CD14-positive monocyte (primary cell): Measurements from ENCODE around the gene GRK4. TPM values are rescaled to one million over a fixed set of nuclear protein-coding genes. Genes with fewer than 3 reads are reported as not detected.

Experiments
- DNase-seq, 3 donors: peaks; one replicate each; pipeline ENCODE4 v3.0.0-alpha.2; 2011 to 2022
- H2AFZ ChIP-seq: 2 replicates; pipeline ENCODE4 v1.6.0; 2012; ENCODE audit warnings: mild to moderate bottlenecking, low read depth, low read length, inconsistent platforms; ENCODE audit not compliant: insufficient read depth, poor library complexity, severe bottlenecking
- H3K27ac ChIP-seq, 2 donors: 1 replicate in 1 of 2; 2 replicates in 1 of 2; pipeline ENCODE4 v1.5.1; 2012 to 2013; ENCODE audit warnings: low read length in 2 of 2, control low read depth in 1 of 2, inconsistent platforms in 1 of 2, low read depth in 1 of 2, mild to moderate bottlenecking in 1 of 2
- H3K27me3 ChIP-seq, 2 donors: one replicate each; pipeline versions ENCODE4 v1.6.0 to v1.6.1; 2011 to 2013; ENCODE audit warnings: low read length in 2 of 2; ENCODE audit not compliant: control insufficient read depth in 2 of 2, insufficient read depth in 2 of 2
- H3K36me3 ChIP-seq, 2 donors: replicated peaks in 1 of 2; 1 replicate in 1 of 2; 2 replicates in 1 of 2; pipeline versions ENCODE4 v1.5.1 to v1.6.1; 2012 to 2013; ENCODE audit warnings: low read length in 2 of 2, control low read depth in 1 of 2, inconsistent platforms in 1 of 2, mild to moderate bottlenecking in 1 of 2; ENCODE audit not compliant: insufficient read depth in 2 of 2, control insufficient read depth in 1 of 2
- H3K4me1 ChIP-seq, 2 donors: 1 replicate in 1 of 2; 2 replicates in 1 of 2; pipeline versions ENCODE4 v1.5.1 to v1.6.1; 2012 to 2013; ENCODE audit warnings: low read length in 2 of 2, control low read depth in 1 of 2, inconsistent platforms in 1 of 2, mild to moderate bottlenecking in 1 of 2, moderate library complexity in 1 of 2; ENCODE audit not compliant: insufficient read depth in 2 of 2, control insufficient read depth in 1 of 2
- H3K4me2 ChIP-seq: replicated peaks from 2 replicates; pipeline ENCODE3; 2012; ENCODE audit warnings: low read length, moderate library complexity, mild to moderate bottlenecking; ENCODE audit not compliant: poor library complexity, severe bottlenecking; ENCODE audit errors: extremely low read depth
- H3K4me3 ChIP-seq, 3 experiments: fragments of 200-600 bp in 1 of 3; sonication (generic) in 1 of 3; replicated peaks in 1 of 3; 1 replicate in 2 of 3; 2 replicates in 1 of 3; pipeline ENCODE4 v1.5.1; 2011 to 2013; ENCODE audit warnings: low read length in 3 of 3, mild to moderate bottlenecking in 3 of 3, control low read depth in 2 of 3, low read depth in 2 of 3, inconsistent platforms in 1 of 3, moderate library complexity in 1 of 3
- H3K79me2 ChIP-seq: 2 replicates; pipeline ENCODE4 v1.6.0; 2012; ENCODE audit warnings: mild to moderate bottlenecking, control low read depth, inconsistent platforms, low read length, moderate library complexity; ENCODE audit not compliant: insufficient read depth
- H3K9ac ChIP-seq: 2 replicates; pipeline ENCODE4 v1.6.0; 2017; ENCODE audit warnings: low read length, mild to moderate bottlenecking; ENCODE audit not compliant: insufficient read depth, poor library complexity, severe bottlenecking
- H3K9me3 ChIP-seq, 2 donors: replicated peaks in 1 of 2; 1 replicate in 1 of 2; 2 replicates in 1 of 2; pipeline versions ENCODE4 v1.5.1 to v1.6.1; 2012 to 2013; ENCODE audit warnings: low read length in 2 of 2, control low read depth in 1 of 2; ENCODE audit not compliant: control insufficient read depth in 1 of 2, insufficient read depth in 1 of 2
- H4K20me1 ChIP-seq: 2 replicates; pipeline ENCODE4 v1.6.0; 2012; ENCODE audit warnings: mild to moderate bottlenecking, low read length, control low read depth, moderate library complexity; ENCODE audit not compliant: insufficient read depth
- H3K27ac Mint-ChIP-seq, 7 donors: one replicate each; pipeline ENCODE4 v1.8.0; 2020; ENCODE audit warnings: mild to moderate bottlenecking in 7 of 7, mixed read lengths in 7 of 7, moderate library complexity in 6 of 7, inconsistent platforms in 2 of 7
- H3K27me3 Mint-ChIP-seq, 3 donors: one replicate each; pipeline ENCODE4 v1.8.0; 2021 to 2022; ENCODE audit warnings: low read depth in 3 of 3, mild to moderate bottlenecking in 3 of 3, mixed read lengths in 3 of 3, moderate library complexity in 3 of 3, inconsistent platforms in 1 of 3
- H3K36me3 Mint-ChIP-seq, 2 donors: one replicate each; pipeline ENCODE4 v1.8.0; 2020; ENCODE audit warnings: mixed read lengths in 2 of 2, inconsistent platforms in 1 of 2, mild to moderate bottlenecking in 1 of 2
- H3K4me1 Mint-ChIP-seq: one replicate; pipeline ENCODE4 v1.8.0; 2020; ENCODE audit warnings: mild to moderate bottlenecking, mixed read lengths
- H3K4me3 Mint-ChIP-seq, 2 donors: one replicate each; pipeline ENCODE4 v1.8.0; 2020; ENCODE audit warnings: mild to moderate bottlenecking in 2 of 2, mixed read lengths in 2 of 2, moderate library complexity in 1 of 2
- H3K9me3 Mint-ChIP-seq, 7 donors: one replicate each; pipeline ENCODE4 v1.8.0; 2020 to 2022; ENCODE audit warnings: mixed read lengths in 7 of 7, mild to moderate bottlenecking in 6 of 7, moderate library complexity in 6 of 7, inconsistent platforms in 2 of 7
- CTCF ChIP-seq: fragments of 200-600 bp; IDR thresholded peaks from one replicate; pipeline ENCODE4 v1.8.0; 2022; ENCODE audit warnings: antibody characterized with exemption, mild to moderate bottlenecking
- WGBS: methylation state at CpG from one replicate; pipeline ENCODE4 v1.1.5; 2013; ENCODE audit warnings: missing lambda C conversion rate; ENCODE audit not compliant: insufficient coverage; 5-methylcytosine and 5-hydroxymethylcytosine counted together
- intact Hi-C, 2 donors: fragments of 100-400 bp; cut with micrococcal nuclease; formaldehyde crosslinking; loops; one replicate each; pipeline versions ENCODE4 v1.15.0 to v1.15.1; 2023
- polyA plus RNA-seq, 3 donors: library from polyadenylated mRNA; depleted of rRNA in 1 of 3; unstranded in 2 of 3; stranded (reverse) in 1 of 3; fragments of 300-500 nt in 2 of 3; fragments of >200 nt in 1 of 3; fragmentation: Illumina TruSeq in 2 of 3; gene quantifications; 1 replicate in 2 of 3; 2 replicates in 1 of 3; pipeline ENCODE4 v1.2.3, GENCODE V29; 2012 to 2021

The GRK4 gene
- polyA plus RNA-seq, 3 donors, result 1.1 to 1.2 (median 1.2) TPM

- H2AFZ ChIP-seq, result no peak overlapping the region
- no peaks in the 10 kb centered on the region for H3K79me2 ChIP-seq
- Mint-ChIP-seq H3K27me3 (peaks cover 0 to 6% (median 1%) of the 10 kb centered on the region in 3 donors), H3K4me3 (no peak overlapping the region), H3K27ac (peak overlapping the region in 1 of 7 donors; percentile 20), H3K36me3 (no peaks in the 10 kb centered on the region), H3K9me3 (no peaks in the 10 kb centered on the region), H3K4me1 (no peaks in the 10 kb centered on the region)
- no peak overlapping the region for H3K9ac ChIP-seq
- H3K27me3 ChIP-seq, result no peaks in the 10 kb centered on the region
- H3K4me1 ChIP-seq, result no peaks in the 10 kb centered on the region
- DNase-seq, result no peak
- H3K9me3 ChIP-seq, result no peaks in the 10 kb centered on the region
- no peaks in the 10 kb centered on the region for H3K36me3 ChIP-seq
- 84% methylated on average over 3 of the region's 4 CpGs for WGBS
- TF ChIP-seq CTCF, result no peak
- intact Hi-C loops, result no loop called here
- H3K4me3 ChIP-seq, result no peak overlapping the region
- no peak overlapping the region for H3K27ac ChIP-seq
- no peak overlapping the region for H3K4me2 ChIP-seq
- H4K20me1 ChIP-seq, result no peaks in the 10 kb centered on the region
These were observed 32.3 kb downstream of the GRK4 start for GRCh38 chr4:2995546-2996265.

- H3K4me1 ChIP-seq, result no peaks in the 10 kb centered on the region
- intact Hi-C loops, result no loop called here
- whole genome bisulfite sequencing, result 100% methylated on average over 4 of the region's 4 CpGs
These were observed 33.0 kb downstream of the GRK4 start for GRCh38 chr4:2996415-2996814.

More at GRCh38 chr4:2996415-2996814, 33.0 kb downstream of the GRK4 start:
- no peak for DNase-seq
- H3K36me3 ChIP-seq, result no peaks in the 10 kb centered on the region
- Mint-ChIP-seq H3K27me3 (peaks cover 0 to 5% (median 2%) of the 10 kb centered on the region in 3 donors), H3K9me3 (no peaks in the 10 kb centered on the region), H3K4me3 (no peak overlapping the region), H3K4me1 (no peaks in the 10 kb centered on the region), H3K27ac (no peak overlapping the region), H3K36me3 (no peaks in the 10 kb centered on the region)
- no peaks in the 10 kb centered on the region for H3K79me2 ChIP-seq
- H2AFZ ChIP-seq, result no peak overlapping the region
- no peaks in the 10 kb centered on the region for H3K9me3 ChIP-seq
- H3K4me3 ChIP-seq, result no peak overlapping the region
- no peaks in the 10 kb centered on the region for H4K20me1 ChIP-seq
- no peak overlapping the region for H3K4me2 ChIP-seq
- H3K9ac ChIP-seq, result no peak overlapping the region
- TF ChIP-seq CTCF, result no peak
- no peak overlapping the region for H3K27ac ChIP-seq
- no peaks in the 10 kb centered on the region for H3K27me3 ChIP-seq
